GM19035 (cell line): Measurements from ENCODE around the gene FUCA1.
"Not testable (repeated sequence)": the region's sequence is repeated elsewhere in the genome, so short reads cannot be mapped to it uniquely, and the experiment has no call there.

Experiments used
- ATAC-seq: cut with Tn5 transposase; IDR thresholded peaks from one replicate; pipeline ENCODE4 v1.9.1; 2021; ENCODE audit not compliant: unreplicated experiment

FUCA1 gene

DNA sequence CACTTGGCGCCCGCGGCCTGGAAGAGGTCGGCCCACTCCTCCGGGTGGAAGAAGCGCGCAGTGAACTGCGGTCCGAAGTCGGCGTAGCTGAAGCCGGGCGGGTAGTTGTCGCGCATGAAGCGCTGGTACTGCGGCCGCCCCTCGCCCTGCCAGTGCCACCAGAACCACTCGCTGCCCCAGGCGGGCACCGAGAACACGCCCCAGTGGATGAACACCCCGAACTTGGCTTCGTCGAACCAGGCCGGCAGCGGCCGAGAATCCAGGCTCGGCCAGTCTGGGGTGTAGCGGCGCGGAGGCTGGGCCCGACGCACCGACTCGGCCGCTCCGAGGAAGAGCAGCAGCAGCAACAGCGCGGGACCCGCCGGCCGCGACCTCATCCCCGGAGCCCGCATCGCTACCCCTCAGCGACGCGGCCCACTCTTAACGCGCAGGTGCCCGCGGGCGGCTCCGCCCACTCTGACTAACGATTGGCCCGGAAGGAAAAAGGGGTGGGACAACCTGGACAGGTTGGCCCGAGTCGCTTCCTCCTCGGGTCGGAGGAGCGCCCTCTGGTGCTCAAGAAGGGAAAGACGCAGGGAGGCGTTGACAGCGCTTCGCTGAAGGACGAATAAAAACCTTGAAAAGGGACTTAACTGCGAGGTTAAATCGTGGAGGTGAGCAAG lies at the start of gene FUCA1:
FUCA1 (minus strand) TSS at position 396 of the 662 bp plus-strand sequence; CDS start at position 392, 4 bp downstream.
- peak; percentile 94 for ATAC-seq

DNA sequence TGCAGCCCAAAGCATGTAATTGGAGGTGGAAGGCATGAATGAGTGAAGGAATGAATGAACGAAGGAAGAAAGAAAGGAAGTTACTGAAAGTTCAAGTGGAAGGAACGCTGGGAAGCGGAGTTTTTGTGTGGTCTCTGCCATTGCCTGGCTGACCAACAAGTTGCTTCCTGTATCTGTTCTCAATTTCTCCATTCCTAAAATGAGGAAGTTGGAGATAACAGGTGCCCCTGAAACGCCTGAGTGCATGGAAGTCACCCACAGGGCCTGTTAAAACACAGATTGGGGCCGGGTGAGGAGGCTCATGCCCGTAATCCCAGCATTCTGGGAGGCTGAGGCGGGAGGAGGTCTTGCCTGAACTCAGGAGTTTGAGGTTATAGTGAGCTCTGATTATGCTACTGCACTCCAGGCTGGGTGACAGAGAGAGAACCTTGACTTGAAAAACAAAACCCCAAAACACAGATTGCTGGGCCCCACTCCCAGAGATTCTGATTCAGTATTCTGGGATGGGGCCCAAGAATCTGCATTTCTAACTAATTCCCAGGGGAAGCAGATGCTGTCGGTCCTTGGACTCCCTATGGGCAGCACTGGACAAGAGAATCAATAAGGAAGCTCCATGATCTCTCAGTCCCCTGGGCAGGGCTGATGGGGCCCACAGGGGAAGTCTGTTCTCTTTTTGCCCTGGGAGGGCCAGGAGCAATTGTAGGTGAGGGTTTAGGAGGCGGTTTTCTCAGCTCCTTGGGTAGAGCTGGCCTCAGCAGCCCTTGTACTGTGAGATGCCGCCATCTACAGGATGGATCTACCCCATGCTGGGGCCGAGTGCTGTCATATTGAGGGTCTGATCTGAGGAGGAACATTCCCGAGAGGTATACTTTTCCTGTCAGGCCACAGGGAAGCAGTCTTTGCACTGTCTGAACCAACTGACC lies 48.4 kb upstream of the FUCA1 start:
- ATAC-seq: no peak

- no peak for ATAC-seq
Measured at GRCh38 chr1:23915466-23915865, 47.4 kb upstream of the FUCA1 start.

GRCh38 chr1:23914921-23915320 lies 46.8 kb upstream of the FUCA1 start:
- ATAC-seq: no peak

DNA sequence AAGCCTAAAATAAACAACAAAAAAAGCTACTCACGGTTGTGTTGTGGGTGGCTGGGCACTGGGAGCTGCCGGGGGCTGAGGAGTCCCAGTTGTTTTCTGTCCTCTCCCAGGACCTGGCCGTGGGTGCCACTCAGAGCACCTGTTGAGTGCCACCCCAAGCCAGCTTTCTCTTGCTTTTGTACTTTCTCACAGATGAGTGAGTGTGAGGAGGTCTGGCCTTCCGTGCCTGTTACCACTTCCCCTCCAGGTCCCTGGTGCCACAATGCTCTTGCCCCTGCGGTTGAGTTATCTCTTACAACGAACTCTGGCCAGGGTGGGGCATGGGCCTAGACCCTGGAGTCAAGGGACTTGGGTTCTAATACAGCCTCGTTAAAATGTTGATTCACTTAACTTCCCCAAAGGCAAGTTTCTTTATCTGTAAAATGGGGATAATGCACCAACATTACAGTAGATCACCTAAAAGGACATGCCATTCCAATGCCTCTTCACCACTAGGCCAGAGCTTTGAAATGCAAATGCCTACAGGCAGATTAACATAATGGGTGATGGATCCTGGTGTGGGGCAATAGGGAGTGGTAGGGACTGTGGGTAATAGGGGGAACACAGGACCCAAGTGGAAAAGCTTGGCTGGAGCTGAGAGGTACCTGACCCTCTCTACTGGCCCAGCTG lies 45.3 kb upstream of the FUCA1 start, which contains the start of gene CNR2:
CNR2 (minus strand) TSS at position 151 of the 669 bp plus-strand sequence. CDS start 37,745 bp downstream, outside the sequence.
- no peak for ATAC-seq

- ATAC-seq: no peak
Measured at GRCh38 chr1:23911921-23912320, 43.8 kb upstream of the FUCA1 start.

DNA sequence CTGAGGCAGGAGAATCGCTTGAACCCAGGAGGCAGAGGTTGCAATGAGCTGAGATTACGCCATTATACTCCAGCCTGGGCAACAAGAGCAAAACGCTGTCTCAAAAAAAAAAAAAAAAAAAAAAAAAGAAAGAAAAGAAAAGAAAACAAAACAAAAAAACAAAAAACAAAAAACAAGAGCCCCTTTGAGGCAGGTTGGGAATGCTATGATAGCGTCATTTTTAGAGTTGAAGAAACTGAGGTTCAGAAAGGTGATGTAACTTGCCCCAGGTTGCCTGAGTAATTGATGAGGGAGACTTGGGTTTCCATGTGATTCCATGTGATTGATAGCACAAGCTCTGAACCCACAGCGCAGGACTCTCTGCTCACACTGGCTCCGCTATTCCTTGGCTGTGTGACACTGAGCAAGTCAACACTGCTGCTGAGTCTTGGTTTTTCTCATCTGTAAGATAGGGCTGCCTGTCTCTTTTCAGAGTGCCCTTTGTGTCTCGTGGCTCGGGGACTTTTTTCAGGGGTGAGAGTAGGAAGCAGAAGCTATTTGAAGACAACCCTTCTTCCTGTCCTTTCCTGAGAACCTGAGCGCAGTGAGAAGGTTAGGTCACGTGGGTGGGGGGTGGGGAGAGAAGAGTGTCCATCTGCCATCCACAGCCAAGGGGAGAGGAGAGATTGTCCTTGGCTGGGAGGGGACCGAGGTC lies 42.6 kb upstream of the FUCA1 start:
- no peak for ATAC-seq

DNA sequence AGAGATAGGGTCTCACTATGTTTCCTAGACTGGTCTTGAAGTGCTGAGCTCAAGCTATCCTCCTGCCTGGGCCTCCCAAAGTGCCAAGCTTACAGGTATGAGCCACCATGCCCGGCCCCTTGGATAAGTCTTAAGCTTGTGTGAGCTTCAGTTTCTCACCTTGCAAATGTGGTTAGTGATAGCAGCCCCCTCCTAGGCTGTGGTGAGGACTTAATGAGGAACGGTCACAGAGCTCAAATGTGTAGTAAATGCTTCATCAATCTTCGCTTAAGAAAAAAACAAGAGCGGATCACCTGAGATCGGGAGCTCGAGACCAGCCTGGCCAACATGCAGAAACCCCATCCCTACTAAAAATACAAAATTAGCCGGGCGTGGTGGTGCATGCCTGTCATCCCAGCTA lies 42.1 kb upstream of the FUCA1 start:
- ATAC-seq: no peak

GRCh38 chr1:23909412-23909811 lies 41.3 kb upstream of the FUCA1 start:
- no peak for ATAC-seq

- ATAC-seq: peak; percentile 37
Measured at GRCh38 chr1:23908453-23909341, 40.6 kb upstream of the FUCA1 start.

DNA sequence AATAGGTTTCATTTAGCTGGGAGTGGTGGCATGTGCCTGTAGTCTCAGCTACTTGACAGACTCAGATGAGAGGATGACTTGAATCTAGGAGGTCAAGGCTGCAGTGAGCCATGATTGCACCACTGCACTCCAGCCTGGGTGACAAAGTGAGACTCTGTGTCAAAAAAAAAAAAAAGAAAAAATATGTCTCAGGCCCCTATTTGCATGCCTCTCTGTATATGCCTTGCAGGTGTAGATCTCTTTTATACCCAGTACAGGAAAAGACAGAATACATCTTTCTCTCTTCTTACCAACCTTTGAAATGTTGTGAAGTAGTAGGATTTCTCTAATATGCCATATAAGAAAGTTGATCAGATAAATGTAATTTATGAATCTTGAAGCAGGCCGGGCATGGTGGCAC lies 38.6 kb upstream of the FUCA1 start:
- no peak for ATAC-seq

GRCh38 chr1:23905461-23906025 lies 37.5 kb upstream of the FUCA1 start:
- ATAC-seq: no peak

DNA sequence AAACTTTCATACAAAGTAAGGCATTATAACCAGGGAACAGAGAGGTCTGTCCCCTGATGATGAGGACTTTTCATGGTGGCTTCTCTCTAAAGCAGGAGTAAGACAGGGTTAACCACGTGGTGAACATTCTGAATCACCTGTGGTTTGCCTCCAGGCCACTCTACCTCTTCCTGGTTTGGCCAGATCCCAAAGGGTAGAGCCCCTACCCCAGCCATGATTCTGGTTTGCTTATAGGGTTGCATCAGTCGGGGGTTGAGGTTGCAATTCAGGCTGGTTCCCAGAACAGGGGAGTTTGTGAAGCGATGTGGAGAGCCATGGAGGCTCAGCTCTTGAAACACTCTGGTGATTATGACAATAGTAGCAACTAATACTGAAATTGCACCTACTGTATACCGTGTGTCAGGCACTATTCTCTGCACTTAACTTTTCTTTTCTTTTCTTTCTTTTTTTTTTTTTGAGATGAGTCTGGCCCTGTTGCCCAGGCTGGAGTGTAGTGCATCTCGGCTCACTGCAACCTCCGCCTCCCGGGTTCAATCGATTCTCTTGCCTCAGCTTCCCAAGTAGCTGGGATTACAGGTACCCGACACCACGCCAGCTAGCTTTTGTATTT lies 36.8 kb upstream of the FUCA1 start:
- ATAC-seq: no peak

DNA sequence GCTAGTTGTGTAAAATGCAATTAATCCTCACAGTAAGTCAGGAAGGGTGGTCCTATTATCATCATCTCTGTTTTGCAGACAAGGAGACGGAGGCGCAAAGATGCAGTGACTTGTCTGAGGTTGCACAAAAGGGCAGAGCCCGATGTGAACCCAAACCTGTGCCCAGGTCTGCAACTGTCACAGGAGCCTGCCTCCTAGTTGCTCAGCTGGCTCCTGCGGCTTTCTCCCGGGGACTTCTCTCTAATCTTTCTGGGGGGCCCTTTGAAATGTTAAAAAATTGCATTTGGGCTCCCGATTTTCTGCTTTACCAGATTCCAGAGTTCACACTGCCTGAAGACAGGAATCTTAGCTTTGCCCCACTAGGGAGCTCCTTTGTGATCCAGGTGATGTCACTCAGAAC lies 35.7 kb upstream of the FUCA1 start:
- no peak for ATAC-seq

DNA sequence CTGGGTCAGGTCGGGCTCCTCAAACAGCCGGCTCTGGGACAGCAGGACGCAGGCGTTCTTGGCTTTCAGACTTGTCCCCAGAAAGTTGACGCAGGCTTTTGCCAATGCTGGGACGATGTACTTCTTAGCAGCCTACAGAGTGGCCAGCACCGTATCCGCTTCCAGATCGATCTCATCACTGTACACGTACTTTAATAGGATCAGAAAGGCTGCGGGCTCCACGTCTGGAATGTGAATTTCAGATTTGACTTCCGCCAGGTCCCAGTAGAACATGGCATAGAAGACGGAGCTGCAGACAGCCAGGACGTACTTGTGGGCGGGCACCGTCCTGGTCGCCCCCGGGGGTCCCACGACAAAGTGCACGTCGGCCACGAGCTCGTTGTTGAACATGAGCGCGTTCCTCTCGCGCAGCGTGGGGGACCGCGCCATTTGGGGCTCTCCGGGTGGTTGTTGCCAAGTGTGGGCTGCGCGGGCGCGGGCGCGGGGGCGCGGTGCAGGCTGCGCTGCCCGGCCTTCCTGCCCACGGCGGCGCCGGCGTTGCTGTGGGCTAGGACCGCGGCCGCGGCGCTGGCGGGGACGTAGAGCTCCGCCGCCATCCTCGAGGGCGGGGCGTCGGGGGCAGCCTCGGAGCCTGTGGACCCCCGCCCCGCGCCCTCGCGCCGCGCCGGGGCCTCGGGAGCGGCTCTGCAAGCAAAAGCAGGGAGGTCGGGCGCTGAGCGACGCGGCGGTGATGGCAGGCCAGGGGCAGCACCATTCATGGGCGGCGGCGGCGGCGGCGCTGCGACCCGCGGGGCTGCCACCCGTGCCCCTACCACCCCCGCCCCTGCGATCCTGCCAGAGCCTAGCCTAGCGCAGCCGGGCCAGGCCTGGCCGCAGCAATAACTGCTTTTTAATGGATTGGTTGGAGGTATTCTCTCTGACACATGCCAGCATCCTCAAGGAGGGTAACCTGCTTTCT lies 34.5 kb upstream of the FUCA1 start:
- no peak for ATAC-seq

- not testable (repeated sequence) for ATAC-seq
Measured at GRCh38 chr1:23900017-23900416, 31.9 kb upstream of the FUCA1 start.

- no peak for ATAC-seq
Measured at GRCh38 chr1:23899070-23899469, 31.0 kb upstream of the FUCA1 start.

- no peak for ATAC-seq
Measured at GRCh38 chr1:23897083-23897482, 29.0 kb upstream of the FUCA1 start.
